Smooth muscle cell (in vitro differentiated cells): ENCODE results near the gene CRABP2. TPM values are rescaled to one million over a fixed set of nuclear protein-coding genes. Genes with fewer than 3 reads are reported as not detected.

Experiments used
- DNase-seq: peaks from one replicate; lab custom pipeline; 2025; ENCODE audit not compliant: unreplicated experiment; lab: John Stamatoyannopoulos, UW
- H2AFZ ChIP-seq: fragments of 200-600 bp; sonication (generic); 2 replicates; pipeline ENCODE4 v1.6.0; 2016; ENCODE audit warnings: antibody characterized with exemption, low read depth, mild to moderate bottlenecking
- H3F3A ChIP-seq: fragments of 200-600 bp; sonication (generic); 2 replicates; pipeline ENCODE4 v1.6.0; 2017; ENCODE audit warnings: antibody characterized with exemption, low read depth
- H3K27ac ChIP-seq: fragments of 200-600 bp; sonication (generic); 2 replicates; pipeline ENCODE4 v1.5.1; 2016; ENCODE audit warnings: low read depth, mild to moderate bottlenecking
- H3K27me3 ChIP-seq: fragments of 200-600 bp; sonication (generic); 2 replicates; pipeline ENCODE4 v1.6.1; 2016; ENCODE audit warnings: low read depth, mild to moderate bottlenecking
- H3K36me3 ChIP-seq: fragments of 200-600 bp; sonication (generic); 2 replicates; pipeline ENCODE4 v1.5.1; 2016; ENCODE audit warnings: low read depth
- H3K4me1 ChIP-seq: fragments of 200-600 bp; sonication (generic); 2 replicates; pipeline ENCODE4 v1.5.1; 2016; ENCODE audit warnings: low read depth
- H3K4me2 ChIP-seq: fragments of 200-600 bp; sonication (generic); 2 replicates; pipeline ENCODE4 v1.6.0; 2016; ENCODE audit warnings: mild to moderate bottlenecking
- H3K4me3 ChIP-seq: fragments of 200-600 bp; sonication (generic); 2 replicates; pipeline ENCODE4 v1.5.1; 2016; ENCODE audit warnings: mild to moderate bottlenecking
- H3K79me2 ChIP-seq: fragments of 200-600 bp; sonication (generic); 2 replicates; pipeline ENCODE4 v1.6.0; 2016; ENCODE audit warnings: low read depth, mild to moderate bottlenecking
- H3K9ac ChIP-seq: fragments of 200-600 bp; sonication (generic); 2 replicates; pipeline ENCODE4 v1.6.0; 2016; ENCODE audit warnings: low read depth
- H3K9me3 ChIP-seq: fragments of 200-600 bp; sonication (generic); replicated peaks from 2 replicates; pipeline ENCODE4 v1.5.1; 2016; ENCODE audit warnings: low read depth
- H4K20me1 ChIP-seq: fragments of 200-600 bp; sonication (generic); 2 replicates; pipeline ENCODE4 v1.6.0; 2016; ENCODE audit warnings: low read depth
- CTCF ChIP-seq: fragments of 200-600 bp; sonication (generic); IDR thresholded peaks from 2 replicates; pipeline ENCODE4 v1.5.1; 2017; ENCODE audit warnings: borderline replicate concordance, mild to moderate bottlenecking, antibody characterized with exemption; ENCODE audit not compliant: insufficient read depth, poor library complexity, severe bottlenecking
- WGBS: methylation state at CpG from one replicate; pipeline ENCODE4 v1.1.7; 2016; ENCODE audit warnings: low lambda C conversion rate; 5-methylcytosine and 5-hydroxymethylcytosine counted together
- polyA plus RNA-seq: library from polyadenylated mRNA; unstranded; fragments of >200 nt; fragmentation: Nextera tagmentation; extraction: Ambion mirVana; gene quantifications from 2 replicates; pipeline ENCODE4 v1.2.1, GENCODE V29; 2016
- total RNA-seq: library from RNA; depleted of rRNA; stranded (reverse); fragments of >200 nt; gene quantifications from 2 replicates; pipeline ENCODE4 v1.2.3, GENCODE V29; 2014

Gene CRABP2
- total and polyA plus RNA-seq, 2 experiments from 2014 or later: 86.6 to 145 TPM

DNA sequence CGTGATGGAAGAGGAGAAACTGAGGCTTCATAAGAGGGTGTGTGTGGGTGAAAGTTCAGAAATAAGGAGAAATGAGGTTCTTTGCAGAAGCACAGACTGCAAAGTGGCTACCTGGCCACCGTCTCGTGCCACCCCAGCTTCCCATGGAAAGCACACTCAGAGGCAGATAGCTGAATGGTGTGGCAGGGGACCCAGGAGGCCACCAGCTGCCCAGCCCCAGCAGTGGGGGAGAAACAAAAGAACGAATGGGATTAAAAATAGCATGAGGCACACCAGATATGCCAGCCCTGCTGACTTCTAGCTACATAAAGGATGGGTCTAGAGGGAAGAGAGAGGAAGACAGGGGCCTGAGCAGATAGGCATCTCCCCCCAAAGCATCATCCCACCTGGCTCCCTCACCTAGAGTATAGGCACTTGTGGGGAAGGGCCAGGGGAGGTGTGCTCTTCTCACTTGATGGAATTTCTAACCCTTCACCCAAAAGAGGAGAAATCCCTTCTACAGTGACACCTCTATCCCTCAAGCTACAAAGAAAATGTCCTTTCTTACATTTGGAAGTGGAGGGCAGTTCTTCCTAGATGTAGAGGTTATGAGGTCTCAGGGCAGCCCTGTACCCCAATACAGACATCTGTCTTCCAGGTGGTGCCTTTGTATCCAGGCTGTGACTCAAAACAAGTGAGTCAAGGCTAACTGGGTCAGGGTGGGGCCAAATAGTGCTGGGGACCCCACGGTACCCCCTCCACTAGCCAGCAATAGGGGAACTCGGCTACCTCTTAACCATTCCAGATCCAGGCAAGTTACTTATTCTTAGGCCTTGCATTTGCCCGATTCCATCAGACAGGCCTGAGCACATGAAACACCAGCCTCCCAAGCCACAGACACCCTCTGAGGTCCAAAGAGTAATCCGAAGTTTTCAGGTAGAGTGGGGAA lies 42.6 kb upstream of the CRABP2 start:
- no peaks in the 10 kb centered on the region for H4K20me1 ChIP-seq
- peaks cover 49% of the 10 kb centered on the region for H3K4me1 ChIP-seq
- no peaks in the 10 kb centered on the region for H3K27me3 ChIP-seq
- H3K4me3 ChIP-seq: peak overlapping the region; percentile 75
- peak overlapping the region; percentile 100 for H3K27ac ChIP-seq
- peak overlapping the region; percentile 97 for H3K4me2 ChIP-seq
- peaks cover 66% of the 10 kb centered on the region for H3K79me2 ChIP-seq
- no peak for TF ChIP-seq CTCF
- DNase-seq: no peak
- H2AFZ ChIP-seq: no peak overlapping the region
- H3K9ac ChIP-seq: peak overlapping the region; percentile 100
- H3K36me3 ChIP-seq: no peaks in the 10 kb centered on the region
- H3F3A ChIP-seq: peaks cover 7% of the 10 kb centered on the region
- WGBS: 42% methylated on average over 8 of the region's 8 CpGs
- no peaks in the 10 kb centered on the region for H3K9me3 ChIP-seq

DNA sequence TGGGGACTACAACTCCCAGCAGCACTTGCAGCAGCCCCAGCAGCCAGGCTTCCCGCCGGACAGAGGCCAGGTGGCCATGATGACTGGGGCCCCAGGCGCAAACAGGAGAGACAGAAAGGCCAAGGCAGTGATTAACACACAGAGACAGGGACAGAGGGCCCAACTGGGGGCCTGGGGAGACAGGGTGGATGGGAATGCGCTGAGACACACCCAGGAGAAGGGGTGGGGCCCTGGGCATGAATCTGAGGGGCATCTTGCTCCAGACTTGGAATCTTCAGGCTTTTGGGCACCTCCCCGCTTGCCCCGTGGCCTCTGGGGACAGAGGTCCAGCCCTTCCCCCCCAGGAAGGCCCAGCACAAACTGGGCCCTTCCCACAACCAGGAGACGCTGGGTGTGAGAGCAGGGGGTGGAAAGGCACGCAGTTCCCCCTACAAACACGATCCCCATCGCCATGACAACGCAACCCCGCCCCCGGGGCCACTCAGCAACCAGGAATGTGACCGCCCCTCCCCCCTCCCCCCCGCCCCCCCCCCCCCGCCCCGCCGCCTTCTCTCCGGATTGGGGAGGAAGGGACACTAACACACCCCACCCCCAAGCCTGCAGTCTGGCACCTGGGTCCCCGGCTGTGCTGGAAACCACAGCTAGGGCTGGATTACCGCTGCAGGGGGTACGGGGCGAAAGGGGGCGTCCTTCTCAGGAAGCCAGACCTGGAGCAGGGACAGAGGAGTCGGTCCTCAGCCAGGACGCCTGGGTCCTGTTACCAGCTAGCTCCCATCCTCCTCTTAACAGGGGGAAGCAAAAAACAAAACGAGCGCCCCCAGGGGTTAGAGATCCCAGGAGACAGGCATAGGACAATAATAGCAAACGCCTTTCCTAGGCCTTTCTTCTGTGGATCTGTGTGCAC lies 41.6 kb upstream of the CRABP2 start:
- DNase-seq: peak; percentile 91
- Histone ChIP-seq H3K36me3 (no peaks in the 10 kb centered on the region), H3K4me2 (peak overlapping the region; percentile 97), H3K79me2 (peaks cover 60% of the 10 kb centered on the region), H2AFZ (no peak overlapping the region), H4K20me1 (no peaks in the 10 kb centered on the region), H3K27me3 (no peaks in the 10 kb centered on the region), H3K4me3 (peak overlapping the region; percentile 75), H3K4me1 (peaks cover 42% of the 10 kb centered on the region), H3K27ac (peak overlapping the region; percentile 100), H3K9me3 (no peaks in the 10 kb centered on the region), H3K9ac (peak overlapping the region; percentile 100), H3F3A (peaks cover 13% of the 10 kb centered on the region)
- no peak for TF ChIP-seq CTCF
- WGBS: 2% methylated on average over 18 of the region's 29 CpGs

DNA sequence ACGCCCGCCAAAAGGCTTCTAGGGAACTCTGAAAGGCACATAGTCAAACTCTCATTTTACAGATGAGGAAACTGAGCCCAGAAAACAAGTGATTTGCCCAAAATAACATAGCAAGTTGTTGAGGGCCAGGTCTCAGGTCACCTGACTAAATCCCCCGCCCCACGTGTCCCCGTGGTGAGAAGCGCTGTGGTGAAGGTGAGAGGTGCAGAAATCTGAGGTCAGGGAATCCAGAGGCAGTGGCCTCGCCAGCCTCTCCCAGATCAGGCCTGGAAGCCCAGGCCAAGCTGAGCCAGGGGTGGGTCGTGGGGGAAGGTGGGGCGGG lies 41.0 kb upstream of the CRABP2 start:
- TF ChIP-seq CTCF: no peak
- no peak for DNase-seq
- Histone ChIP-seq H3K4me1 (peaks cover 46% of the 10 kb centered on the region), H3K27ac (peak overlapping the region; percentile 100), H3K4me2 (peak overlapping the region; percentile 92), H3F3A (peaks cover 19% of the 10 kb centered on the region), H2AFZ (no peak overlapping the region), H3K27me3 (no peaks in the 10 kb centered on the region), H3K4me3 (peak overlapping the region; percentile 60), H3K36me3 (no peaks in the 10 kb centered on the region), H3K9me3 (no peaks in the 10 kb centered on the region), H3K79me2 (peaks cover 60% of the 10 kb centered on the region), H4K20me1 (no peaks in the 10 kb centered on the region), H3K9ac (peak overlapping the region; percentile 100)
- WGBS: 31% methylated on average over 8 of the region's 9 CpGs
